AG04450 (cell line): ENCODE data around the gene IL22RA1. TPM values are rescaled to one million over a fixed set of nuclear protein-coding genes. Genes with fewer than 3 reads are reported as not detected.

ENCODE experiments used
- CTCF ChIA-PET: fragments of 300-600, 350-600 bp; formaldehyde crosslinking; extraction: SDS; loops from one replicate; lab custom pipeline; 2022; ENCODE audit warnings: antibody characterized with exemption, inconsistent platforms; lab: Charles Lee
- POLR2A ChIA-PET: fragments of 350-600 bp; formaldehyde crosslinking; extraction: SDS; loops from one replicate; lab custom pipeline; 2021; ENCODE audit warnings: antibody characterized with exemption, inconsistent platforms; lab: Yijun Ruan, JAX
- DNase-seq: peaks from one replicate; pipeline ENCODE4 v3.0.0-alpha.2; 2011; ENCODE audit warnings: low read depth, low spot score
- H3K27ac ChIP-seq: one replicate; pipeline ENCODE4 v1.5.1; 2012; ENCODE audit warnings: low read depth, low read length, control low read depth
- H3K27me3 ChIP-seq: one replicate; pipeline ENCODE4 v1.6.0; 2012; ENCODE audit warnings: low read length; ENCODE audit not compliant: control insufficient read depth, insufficient read depth
- H3K4me3 ChIP-seq: 2 replicates; pipeline ENCODE4 v1.5.1; 2011; ENCODE audit warnings: mild to moderate bottlenecking, low read depth, low read length, control low read depth
- H3K9me3 ChIP-seq: 2 replicates; pipeline ENCODE4 v1.5.1; 2012; ENCODE audit warnings: low read length; ENCODE audit not compliant: control insufficient read depth, insufficient read depth
- CTCF ChIP-seq: IDR thresholded peaks from 2 replicates; pipeline ENCODE4 v1.5.1; 2011; ENCODE audit warnings: low read depth, low read length, control low read depth, inconsistent platforms
- polyA plus RNA-seq: library from polyadenylated mRNA; depleted of rRNA; stranded (reverse); fragments of >200 nt; gene quantifications from 2 replicates; pipeline ENCODE4 v1.2.3, GENCODE V29; 2011

The IL22RA1 gene
- polyA plus RNA-seq, 1 experiment: not detected

GRCh38 chr1:24127801-24128363 is 15.1 kb downstream of the IL22RA1 start:
- no peak for TF ChIP-seq CTCF
- Histone ChIP-seq H3K9me3 (peaks cover 8% of the 10 kb centered on the region; the same call in 1 of the 2 replicates), H3K27me3 (peaks cover 8% of the 10 kb centered on the region), H3K4me3 (no peak overlapping the region), H3K27ac (no peak overlapping the region)
- CTCF ChIA-PET: no interaction called here
- DNase-seq: no peak
- POLR2A ChIA-PET: no interaction called here

GRCh38 chr1:24127134-24127800 is 15.7 kb downstream of the IL22RA1 start:
- no peak for TF ChIP-seq CTCF
- Histone ChIP-seq H3K27ac (no peak overlapping the region), H3K4me3 (no peak overlapping the region), H3K27me3 (peaks cover 8% of the 10 kb centered on the region), H3K9me3 (peaks cover 8% of the 10 kb centered on the region; the same call in 1 of the 2 replicates)
- ChIA-PET CTCF (interaction anchor here (1.2 kb wide), 1 partner anchor 23 kb away, joined by 4 read pairs; no protein-coding TSS in a partner anchor), POLR2A (no interaction called here)
- no peak for DNase-seq

- CTCF ChIA-PET: interaction anchor here (1.2 kb wide), 1 partner anchor 23 kb away, joined by 4 read pairs; no protein-coding TSS in a partner anchor
- Histone ChIP-seq H3K9me3 (peaks cover 8% of the 10 kb centered on the region; the same call in 1 of the 2 replicates), H3K27me3 (peaks cover 8% of the 10 kb centered on the region), H3K27ac (no peak overlapping the region), H3K4me3 (no peak overlapping the region)
- POLR2A ChIA-PET: no interaction called here
- TF ChIP-seq CTCF: no peak
- DNase-seq: no peak
Measured at GRCh38 chr1:24126672-24127023, 16.3 kb downstream of the IL22RA1 start.

GRCh38 chr1:24126018-24126671 is 16.8 kb downstream of the IL22RA1 start:
- no peak for TF ChIP-seq CTCF
- ChIA-PET POLR2A (no interaction called here), CTCF (interaction anchor here (1.2 kb wide), 1 partner anchor 24 kb away, joined by 4 read pairs; no protein-coding TSS in a partner anchor)
- H3K27me3 ChIP-seq: peaks cover 11% of the 10 kb centered on the region
- DNase-seq: no peak
- peaks cover 8% of the 10 kb centered on the region; the same call in 1 of the 2 replicates for H3K9me3 ChIP-seq
- no peak overlapping the region for H3K27ac ChIP-seq
- no peak overlapping the region for H3K4me3 ChIP-seq

- no peak for DNase-seq
- Histone ChIP-seq H3K27me3 (peaks cover 14% of the 10 kb centered on the region), H3K27ac (no peak overlapping the region), H3K9me3 (peaks cover 4% of the 10 kb centered on the region; the same call in 1 of the 2 replicates), H3K4me3 (no peak overlapping the region)
- TF ChIP-seq CTCF: no peak
- POLR2A ChIA-PET: no interaction called here
- CTCF ChIA-PET: no interaction called here
Measured at GRCh38 chr1:24125456-24125855, 17.5 kb downstream of the IL22RA1 start.
